Stimulated activated CD8-positive, alpha-beta memory T cell treated with anti-CD3 and anti-CD28 coated beads, Interleukin-7, amount 100 ng/mL, for 4 hours (primary cell): ENCODE data around the gene DISP2.

Source experiments
- DNase-seq, 2 donors: peaks; one replicate each; pipeline ENCODE4 v3.0.0-alpha.2; 2020; ENCODE audit warnings: low read depth in 2 of 2

Gene DISP2

DNA sequence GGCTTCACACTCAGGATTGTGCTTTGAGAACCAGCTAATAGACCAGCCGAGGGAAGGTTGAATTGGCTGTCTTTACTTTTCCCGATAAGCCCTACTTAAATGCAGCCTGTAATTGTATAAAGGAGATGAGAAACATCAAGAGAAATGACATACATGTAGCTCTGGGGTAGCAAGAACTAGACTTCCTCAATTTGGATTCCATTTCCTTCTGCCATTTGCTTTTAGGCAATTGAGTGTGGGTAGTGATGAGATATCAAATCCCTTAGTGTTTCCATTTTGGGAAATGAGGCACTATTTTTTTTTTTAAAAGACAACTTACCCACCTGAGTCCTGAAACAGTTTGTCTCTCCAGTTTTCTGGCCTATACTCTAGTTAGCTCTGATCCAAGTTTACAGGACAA lies 32.3 kb upstream of the DISP2 start:
- DNase-seq, result no peak

DNA sequence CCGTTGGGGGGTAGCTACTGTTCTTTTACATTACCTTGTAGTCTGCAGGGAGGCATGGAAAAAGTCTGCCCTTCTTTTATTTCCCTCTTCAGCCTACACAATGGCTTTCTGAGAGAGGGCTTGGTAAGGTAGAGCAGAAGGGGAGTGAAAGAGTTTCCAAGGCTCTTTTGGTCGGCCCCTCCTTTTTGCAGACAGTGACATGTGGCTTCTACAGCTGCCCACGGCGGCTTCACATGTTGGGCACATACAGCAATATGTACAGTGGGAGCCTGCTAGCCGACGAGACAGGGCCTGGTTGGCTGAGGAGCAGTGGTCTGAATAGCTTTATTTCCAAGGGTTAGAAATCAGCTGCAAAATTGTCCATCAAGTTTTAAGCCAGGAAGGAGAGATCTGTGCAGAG lies 30.6 kb upstream of the DISP2 start:
- DNase-seq, result no peak

DNA sequence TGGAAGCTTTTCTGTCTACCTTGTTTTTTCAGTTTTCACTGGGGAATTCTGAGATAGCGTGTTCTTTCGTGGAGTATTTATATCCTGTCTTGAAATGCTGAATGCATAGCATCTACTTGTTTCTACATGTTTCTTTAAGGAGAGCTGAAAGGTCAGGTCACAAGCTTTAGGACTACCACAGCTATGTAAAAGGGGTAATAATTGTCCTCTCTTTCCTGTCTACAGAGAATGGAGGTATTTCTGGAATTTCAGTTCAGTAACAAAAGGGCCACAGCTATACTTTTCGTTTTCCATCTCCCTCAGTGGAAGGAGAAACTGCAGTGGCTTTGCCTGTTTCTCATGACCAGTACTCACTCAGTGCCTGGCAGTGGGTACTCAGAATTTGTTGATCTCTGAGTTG lies 29.8 kb upstream of the DISP2 start:
- DNase-seq, result no peak

DNA sequence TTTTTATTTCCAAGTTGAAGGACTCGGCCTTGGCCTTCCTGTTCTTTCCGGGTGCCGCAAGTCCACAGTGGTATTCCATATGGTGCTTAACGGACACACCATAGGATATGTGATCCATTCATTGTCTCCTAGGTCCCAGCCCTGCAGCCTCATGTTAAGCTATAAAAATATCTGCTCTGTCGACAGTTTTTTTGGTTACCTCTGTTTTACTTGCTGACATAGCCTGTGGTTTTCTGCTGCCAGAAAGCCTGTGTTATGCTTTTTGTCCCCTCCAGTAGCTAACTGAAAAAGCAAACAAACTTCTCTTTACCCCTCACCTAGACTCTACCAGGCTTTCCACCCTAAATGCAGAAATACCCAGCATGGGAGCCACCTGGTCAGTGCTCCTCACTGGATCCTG lies 29.3 kb upstream of the DISP2 start:
- no peak for DNase-seq

DNA sequence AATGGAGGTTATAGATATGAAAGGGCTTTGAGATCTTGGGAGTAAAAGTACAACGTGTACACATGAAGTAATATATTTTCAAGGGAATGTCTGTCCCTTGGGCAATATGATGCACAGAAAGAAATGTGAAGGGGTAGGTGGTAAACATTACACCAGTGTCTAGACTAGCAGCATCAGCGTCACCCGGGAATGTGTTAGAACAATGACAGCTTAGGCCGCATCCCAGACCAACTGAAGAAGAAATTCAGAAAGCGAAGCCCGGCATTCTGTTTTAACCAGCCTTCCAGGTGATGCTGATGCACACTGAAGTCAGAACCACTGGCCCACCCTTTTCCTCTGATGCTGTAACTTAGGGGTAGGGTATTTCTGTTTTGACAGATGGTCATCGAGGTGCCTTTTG lies 28.2 kb upstream of the DISP2 start:
- DNase-seq, result no peak

DNA sequence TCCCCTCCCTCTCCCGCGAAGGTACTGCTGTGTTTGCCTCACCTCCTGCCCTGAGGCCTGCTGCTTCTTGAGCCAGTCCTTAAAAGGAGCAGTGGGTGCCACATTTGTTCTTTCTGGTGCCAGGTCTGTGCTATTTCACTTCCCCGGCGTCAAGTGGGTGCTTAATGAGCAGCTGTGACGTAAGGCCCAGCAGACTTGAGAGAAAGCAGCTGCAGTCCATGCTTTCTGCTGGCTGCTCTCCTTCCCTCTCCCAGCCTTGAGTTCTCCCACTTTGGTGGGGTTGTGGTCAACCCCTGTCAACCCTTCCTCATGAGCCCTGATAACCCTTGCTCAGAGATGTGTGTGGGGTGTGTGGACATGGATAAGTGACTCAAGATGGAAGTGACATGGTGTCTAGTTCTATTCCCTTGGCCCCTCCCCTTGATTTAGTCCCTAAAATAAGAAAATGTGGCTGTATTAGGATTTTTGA lies 27.6 kb upstream of the DISP2 start:
- no peak for DNase-seq

DNA sequence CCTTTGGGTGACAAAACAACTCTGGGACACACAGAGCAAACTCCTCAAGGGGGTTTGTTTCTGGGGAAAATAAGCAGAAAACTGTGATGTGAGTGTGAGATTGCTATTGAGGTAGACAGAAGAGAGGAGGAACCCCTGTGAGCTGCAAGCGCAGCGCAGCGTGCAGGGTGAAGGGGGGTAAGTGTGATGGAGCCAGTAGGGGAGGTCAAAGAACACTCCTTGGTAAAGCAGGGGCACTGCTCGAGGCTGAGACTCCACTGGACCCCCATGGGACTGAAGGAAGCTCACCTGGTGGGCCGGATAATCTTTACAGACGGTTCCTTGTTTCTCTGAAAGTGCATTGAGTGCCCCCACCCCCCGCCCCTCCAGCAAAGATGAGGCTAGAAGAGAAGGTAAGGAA lies 27.0 kb upstream of the DISP2 start:
- no peak for DNase-seq

DNA sequence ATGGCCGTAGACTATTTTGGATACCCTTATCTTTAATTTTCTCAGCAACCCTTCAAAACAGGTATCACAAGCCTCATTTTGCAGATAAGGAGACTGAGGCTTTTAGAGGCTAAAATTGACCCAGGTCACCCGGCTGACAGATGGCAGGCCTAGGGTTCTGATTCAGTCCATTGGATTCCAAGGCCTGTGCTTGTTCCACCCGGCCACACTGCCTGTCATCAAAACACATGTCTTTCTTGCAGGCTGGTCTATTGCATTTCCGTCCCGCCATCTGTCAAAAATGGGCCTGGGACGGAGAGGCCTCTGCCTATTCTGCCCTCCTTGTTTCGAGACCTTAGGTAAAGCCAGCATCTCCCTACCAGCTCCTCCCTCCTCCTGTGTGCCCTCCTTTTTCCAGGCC lies 26.4 kb upstream of the DISP2 start:
- DNase-seq, result no peak

DNA sequence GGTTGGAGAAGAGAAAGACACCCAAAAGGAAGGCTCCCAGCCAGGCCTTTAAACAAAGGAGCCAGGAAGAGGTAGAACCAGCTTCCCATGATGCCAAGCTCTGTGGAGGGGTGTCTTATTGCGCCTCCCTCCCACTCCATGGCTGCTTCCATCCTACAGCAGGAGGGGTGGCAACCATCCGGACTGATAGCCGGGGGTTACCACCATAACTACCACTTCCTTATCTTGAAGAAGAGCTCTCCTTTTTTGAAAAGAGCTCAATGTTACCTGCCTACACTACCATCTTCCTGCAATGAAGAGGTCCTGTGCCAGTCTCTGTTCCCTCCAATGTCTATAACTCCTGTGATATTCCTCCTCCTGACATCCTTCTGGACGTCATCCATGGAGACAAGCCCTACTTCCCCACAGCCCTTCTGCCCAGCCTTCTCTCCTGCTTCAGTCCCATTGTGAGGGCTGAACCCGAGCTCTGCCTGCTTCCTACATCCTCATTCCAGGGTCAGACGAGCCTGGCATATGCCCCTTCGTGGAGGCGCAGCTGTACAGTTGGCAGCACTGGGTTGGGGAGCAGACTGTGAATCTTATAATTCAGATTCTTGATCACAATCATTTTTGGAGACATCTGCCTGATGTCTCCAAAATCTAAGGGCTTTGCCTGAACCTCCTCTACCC lies 25.8 kb upstream of the DISP2 start:
- no peak for DNase-seq

DNA sequence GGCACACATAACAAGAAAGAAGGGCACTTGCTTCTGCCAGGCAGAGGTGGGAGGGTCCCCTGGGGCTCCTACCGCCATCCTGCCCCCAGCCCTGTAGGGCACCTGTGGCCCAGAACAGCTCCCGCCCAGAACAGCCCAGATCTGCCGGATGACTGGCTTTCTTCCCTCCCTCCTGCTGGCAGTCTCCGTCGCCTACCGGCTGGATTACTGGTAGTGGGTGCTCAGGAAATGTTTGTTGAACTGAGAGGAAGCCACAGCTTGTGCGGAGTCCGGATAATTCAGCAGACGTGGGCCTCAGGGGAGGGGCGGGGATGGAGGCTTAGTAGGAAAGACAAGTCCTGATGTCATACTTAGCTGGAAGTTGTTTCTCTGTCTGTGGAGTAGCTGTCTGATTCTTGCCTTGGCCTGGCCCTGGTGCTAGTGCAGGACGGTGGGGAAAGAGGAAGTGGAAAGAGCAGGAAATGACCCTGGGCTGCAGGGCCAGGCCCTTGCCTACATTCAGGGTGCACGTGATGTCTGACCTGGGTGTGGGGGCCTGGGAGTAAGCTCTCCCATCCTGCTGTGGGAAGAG lies 24.0 kb upstream of the DISP2 start:
- DNase-seq, result no peak

DNA sequence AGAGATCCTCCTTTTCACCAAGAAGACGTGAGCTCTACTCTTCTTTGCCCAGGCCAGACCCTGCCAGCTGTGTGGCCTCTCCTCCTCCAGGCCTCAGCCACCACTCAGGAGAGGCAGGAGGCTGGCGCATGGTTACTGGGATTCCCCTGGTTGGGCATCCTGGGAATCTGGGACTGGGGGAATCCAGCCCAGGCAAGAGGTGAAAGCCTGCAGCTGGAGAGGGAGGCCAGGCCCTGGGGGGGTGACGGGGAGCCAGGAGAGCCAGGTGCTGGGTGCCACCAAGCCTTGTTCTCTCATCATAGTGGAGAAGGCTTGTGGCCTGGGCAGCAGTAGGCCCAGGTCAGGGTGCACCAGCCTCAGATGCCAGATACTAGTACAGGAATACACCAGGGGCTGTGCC lies 23.5 kb upstream of the DISP2 start:
- no peak for DNase-seq

DNA sequence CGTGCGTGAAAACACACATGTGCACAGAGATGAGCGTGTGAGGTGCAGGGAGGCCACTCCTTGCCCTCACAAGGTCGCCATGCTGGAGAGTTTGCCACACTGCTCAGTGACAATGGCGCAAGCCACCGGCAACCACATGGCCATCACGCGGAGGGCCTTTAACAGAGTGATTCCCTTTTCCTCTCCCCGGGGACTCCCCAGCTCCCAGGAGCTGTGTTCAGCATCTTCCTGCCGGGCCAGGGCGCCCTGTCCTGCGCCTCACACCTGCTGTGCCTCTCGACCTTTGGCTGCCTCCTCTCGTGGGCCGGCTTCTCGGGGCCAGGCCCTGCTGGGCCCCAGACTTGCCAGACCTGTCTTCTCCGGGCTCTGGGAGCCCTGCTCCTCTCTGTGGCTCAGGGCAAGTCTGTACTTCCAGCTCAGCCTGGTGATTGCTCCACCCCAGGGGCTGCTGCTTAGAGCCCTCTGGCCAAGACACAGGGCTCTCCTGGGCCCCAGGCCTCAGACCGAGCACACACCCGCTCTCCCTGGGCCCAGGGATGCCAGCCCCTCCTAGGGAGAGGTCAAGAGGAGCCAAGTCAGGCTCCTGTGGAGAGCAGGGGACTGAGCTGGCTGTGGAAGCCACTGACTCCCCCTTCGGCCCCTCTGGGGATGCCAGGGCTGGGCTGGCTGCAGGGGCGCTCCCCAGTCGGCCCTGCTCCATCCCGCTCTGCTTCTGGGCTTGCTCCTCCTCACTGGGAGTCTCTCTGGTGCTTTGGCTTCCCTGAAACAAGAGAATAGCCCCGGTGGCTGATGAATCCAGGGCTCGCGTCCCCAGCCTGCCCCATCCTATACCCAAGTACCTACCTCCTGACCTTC lies 22.9 kb upstream of the DISP2 start:
- DNase-seq, result no peak

DNA sequence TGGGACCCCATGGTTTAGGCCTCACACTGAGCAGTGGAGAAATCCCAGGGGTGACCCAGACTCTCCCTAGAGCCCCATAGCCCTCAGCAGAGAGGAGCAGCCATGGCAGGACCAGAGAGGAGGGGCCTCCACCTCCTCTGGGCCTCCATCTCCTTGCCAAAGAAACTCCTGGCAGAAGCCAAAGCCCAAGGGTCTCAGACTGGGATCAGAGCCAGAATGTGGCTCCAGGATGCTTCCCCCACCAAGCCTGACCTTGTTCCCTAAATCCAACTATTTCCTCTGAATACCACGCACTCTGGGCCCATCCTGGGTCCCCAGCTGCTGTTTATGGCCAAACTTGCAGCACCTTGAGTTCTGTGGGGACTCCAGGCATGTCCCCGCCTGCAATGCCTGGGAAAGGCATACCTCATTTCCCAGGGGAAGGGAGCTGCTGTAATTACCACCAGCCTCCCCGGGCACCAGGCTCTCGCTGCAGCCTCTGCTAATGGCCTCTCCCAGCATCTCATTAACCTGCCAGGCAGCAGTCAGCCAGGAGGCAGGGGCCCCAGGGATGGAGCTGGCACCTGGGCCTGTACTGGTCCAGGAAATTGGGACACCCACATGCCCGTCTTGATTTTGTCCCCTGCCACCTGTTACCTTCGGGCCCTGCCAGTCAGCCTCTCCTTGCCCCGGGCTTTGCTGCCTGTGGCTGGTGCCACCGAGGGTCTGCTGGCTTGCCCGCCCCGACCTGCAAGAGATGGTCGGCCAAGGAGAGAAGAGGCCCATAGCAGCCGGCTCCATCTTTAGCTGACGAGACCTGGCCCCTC lies 21.9 kb upstream of the DISP2 start:
- no peak for DNase-seq

DNA sequence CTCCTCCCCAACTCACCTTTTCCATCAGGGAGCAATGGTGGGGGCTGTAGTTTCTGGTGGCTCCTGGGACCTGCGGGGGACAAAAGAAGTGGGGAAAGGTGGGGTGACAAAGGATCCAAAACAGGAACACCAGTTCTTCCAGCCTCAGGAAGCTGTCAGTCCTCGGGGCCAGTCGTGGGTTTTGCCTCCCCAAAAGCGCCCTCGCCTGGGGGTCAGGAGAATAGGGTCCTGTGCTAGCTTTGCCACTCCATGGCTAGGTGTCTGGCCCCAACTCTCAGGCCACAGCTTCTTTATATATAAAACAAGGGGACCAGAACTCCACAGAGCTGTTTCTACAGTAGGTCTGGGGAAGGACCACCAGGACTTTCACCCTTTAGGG lies 21.3 kb upstream of the DISP2 start:
- no peak for DNase-seq

DNA sequence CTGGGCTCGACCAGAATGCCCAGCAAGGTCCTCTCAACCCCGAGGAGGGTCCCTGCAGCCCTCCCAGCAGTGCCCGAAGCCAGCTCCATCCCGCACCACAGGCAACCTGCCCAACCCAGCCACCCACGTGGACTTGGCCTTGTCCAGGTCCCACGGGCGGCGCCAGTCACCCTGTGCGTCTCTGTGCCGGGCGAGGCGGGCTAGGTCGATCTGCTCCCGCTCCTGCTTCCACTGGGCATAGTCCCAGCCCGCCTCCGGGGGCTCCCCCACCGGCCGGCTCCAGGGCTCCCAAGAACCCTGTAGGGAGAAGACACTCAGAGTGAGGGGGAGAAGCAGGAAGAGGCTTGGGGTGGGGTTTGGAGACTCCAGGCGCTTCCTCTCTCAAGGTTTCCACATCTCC lies 20.4 kb upstream of the DISP2 start:
- DNase-seq, result no peak

DNA sequence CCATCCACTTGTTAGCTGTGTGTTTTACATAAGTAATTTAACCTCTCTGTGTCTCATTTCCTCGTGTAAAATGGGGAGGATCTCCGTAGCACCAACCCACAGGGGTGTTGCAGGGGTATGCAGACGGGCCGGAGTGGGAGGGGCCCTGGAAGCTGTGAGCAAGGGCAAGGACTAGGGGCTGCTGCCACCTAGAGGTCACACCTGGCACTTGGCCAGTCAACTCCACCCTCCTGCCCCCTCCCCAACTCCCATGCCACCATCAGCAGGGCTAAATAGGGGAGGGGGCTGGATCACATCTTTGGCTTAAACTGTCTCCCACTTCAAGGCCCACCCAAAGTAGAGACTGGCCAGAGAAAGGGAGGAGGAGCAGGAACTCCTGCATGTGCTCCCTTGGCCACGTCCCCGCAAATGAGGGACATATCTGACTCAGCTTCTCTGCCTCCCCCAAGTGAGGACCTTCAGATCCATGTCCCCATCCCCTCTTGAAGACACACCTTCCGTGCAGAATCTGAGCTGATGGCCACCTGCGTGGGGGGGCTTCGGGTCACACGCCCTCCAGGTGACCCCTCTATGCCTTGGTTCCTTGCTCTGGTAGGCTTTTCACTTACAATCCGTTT lies 19.9 kb upstream of the DISP2 start:
- DNase-seq, result peak; percentile 50 to 66

DNA sequence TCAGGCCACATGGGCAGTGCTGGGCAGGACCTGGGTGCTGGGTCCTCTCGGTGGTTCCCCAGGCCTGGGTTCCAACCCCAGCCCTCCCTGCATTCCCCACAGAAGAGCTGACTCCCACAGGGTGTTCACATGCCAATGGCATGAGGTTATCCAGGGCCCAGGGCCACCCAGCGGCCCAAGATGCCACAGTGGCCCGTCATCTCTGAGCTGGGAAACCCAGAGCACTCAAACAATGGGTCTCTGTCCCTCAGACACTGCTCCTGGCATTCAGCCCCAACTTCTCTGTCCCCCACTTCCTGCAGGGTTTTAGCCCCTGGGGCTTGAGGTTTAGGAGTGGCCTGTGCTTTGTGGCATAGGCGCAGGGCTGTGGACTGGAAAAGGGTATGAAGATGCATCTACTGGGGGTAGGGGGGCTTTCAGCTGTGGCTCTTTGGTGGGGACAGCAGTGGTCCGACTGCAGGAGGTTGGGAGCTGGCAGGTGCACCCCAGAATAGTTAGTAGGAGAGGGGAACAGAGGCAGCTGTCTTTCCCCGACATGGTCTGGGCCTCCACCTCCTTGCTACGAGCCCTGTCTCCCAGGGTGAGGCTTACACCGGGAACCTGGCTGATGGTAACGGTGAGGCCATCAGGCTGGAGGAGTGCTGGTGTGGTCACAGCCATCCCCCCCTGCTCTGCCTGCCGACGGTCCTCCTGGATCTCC lies 18.9 kb upstream of the DISP2 start:
- DNase-seq, result no peak

DNA sequence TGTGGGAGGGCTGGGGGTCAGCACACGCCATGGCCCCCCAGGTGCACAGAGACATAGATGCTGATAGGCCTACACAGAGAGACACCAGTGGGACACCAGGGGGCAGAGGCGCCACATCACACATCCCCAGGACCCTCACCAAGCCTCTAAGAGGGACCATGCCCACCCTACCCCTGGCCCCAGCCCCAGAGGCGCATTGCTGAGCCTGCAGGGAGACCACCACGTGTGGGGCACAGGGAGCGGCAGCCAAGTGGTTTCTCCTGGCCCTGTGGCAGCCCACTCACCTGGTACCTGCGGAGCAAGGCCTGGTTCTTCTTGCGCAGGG lies 18.4 kb upstream of the DISP2 start:
- DNase-seq, result no peak

DNA sequence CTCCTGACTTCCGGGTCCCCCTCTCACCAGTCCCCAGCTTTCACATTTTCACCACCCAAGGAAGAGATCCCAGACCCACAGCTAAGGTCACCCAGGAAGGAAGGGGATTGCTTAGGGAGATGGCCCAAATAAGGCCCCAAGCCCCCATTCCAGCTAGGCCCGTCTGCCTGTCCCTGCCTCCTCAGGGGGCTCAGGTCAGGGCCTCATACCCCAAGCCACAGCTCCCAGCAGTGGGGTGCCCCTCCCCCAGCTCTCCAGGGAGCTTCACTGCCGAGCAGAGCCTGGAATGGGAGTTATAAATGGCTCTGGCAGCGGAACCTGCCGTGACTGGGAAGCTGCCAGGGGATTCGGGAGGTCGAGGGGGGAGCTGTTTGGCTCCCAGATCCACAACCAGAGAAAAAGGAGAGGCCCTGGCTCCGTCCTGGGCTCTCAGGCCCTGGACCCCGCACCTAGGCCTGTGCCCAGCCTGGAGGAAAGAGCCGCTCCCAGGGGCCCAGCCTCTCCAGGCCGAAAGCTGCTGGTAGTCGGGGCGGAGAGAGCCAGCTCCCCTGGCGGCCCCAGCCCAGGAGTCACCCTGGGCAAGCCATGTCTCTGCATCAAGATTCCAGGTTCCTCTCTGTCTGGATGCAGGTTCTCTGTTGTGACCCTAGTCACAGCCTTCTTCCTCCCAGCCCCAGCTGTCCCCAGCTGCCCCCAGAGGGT lies 17.8 kb upstream of the DISP2 start:
- DNase-seq, result no peak

DNA sequence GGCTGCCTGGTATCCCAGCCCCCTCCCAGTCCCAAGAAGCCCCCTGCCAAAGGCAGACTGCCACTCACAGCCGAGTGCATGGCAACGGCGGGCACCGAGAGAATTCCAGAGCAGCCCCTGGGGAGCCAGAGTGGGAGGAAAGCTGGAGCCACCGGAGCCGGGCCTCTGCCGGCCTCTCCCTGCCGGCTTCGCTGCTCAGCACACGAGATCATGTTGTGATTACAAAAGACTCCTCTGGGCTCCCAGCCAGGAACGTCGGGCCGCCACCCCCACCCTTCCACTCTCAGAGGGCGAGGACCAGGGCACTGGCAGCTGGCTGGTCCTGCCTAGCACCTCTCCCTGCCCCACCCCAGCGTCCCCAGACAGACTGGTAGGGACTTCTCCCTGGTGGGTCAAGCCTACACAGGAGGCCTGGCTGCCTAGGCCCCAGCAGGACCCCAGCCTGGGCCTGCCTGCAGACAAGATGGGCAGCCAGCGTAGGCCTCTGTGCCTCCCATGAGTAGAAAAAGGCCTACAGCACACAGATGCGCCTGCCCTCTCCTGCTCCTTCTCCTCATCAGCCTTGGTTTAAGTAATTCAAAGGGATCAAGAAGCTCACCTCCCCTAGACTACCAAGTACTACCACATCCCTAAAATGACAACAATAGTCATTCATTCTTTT lies 17.1 kb upstream of the DISP2 start, which contains the start of gene CCDC9B:
Gene CCDC9B, minus strand, starts transcription at position 200 of the 661 bp plus-strand sequence. Its CDS starts 120 bp downstream, at position 80.
- DNase-seq, result no peak
